ENCODE results near the gene KANSL3.
"Not testable (repeated sequence)": the region's sequence is repeated elsewhere in the genome, so short reads cannot be mapped to it uniquely, and the experiment has no call there.

KANSL3 gene

DNA sequence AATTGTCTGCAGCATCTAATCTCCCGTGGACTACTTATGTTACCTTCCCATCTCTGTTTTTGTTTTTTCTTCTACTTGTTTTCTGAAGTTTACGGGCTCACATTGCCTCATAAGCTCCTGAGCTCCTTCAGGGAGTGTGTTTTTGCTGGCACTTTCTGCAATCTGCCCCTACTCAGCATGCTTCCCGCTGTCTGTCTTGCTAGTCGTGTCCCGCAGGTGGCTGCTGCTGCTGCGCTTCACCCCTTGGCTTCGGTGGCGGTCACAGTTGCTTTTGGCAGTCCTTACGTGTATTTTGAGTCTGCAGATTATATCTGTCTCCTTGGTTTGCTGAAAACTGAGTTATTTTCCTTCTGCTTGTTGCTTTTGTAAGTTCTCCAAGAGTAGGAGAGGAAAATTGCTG lies 41.7 kb upstream of the KANSL3 start:
- no peaks in the 10 kb centered on the region for H3K9me3 ChIP-seq (ENCODE audit: control insufficient read depth in 5 of 5, low read length in 5 of 5)
- no peaks in the 10 kb centered on the region for H3K36me3 ChIP-seq (ENCODE audit: control insufficient read depth in 5 of 5, insufficient read depth in 5 of 5, low read length in 5 of 5)
- H3K9ac ChIP-seq (ENCODE audit: low read length in 5 of 5): no peak overlapping the region
- H3K4me3 ChIP-seq (ENCODE audit: low read depth in 1 of 5, low read length in 5 of 5): no peak overlapping the region
- H3K27me3 ChIP-seq (ENCODE audit: control insufficient read depth in 5 of 5, insufficient read depth in 4 of 5, low read length in 5 of 5): peaks cover 0 to 10% (median 5%) of the 10 kb centered on the region in 5 donors
- H3K27ac ChIP-seq (ENCODE audit: low read depth, low read length): no peak overlapping the region
- H3K4me1 ChIP-seq (ENCODE audit: control insufficient read depth in 5 of 5, insufficient read depth in 5 of 5, low read length in 5 of 5): peaks cover 0 to 2% (median 0%) of the 10 kb centered on the region in 5 donors

DNA sequence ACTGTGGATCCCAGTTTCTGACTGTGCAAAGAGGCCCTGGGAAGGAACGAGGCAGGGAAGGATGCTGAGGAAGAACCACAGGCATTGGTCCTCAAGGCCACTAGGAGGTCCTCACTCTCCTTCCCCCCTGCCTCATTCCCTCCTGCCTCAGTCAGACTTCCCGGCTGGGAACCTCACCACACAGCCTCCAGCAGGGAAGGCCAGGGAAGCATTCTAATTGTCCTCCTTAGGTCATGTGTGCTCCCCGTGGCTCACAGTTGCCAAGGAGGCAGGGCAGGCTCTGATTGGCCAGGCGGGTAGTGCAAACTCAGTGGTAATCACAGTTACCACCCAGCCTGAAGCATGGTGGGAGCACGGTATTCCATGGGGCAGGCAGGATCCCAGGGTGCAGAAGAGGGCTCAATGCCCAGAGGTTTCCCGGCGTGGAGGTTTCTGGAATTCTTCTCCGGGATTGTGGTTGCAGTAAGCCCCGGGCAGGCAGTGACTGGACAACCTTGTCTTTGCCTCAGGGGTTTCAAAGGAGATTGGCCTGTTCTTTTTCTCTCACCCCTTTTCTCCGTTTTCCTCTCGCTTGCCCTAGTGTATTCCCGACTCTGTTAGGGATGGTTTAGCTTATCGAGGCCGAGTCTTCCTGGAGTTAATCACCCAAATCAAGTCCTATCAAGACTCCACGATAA lies 31.6 kb upstream of the KANSL3 start:
- Histone ChIP-seq H3K4me3 (ENCODE audit: low read depth in 1 of 5, low read length in 5 of 5) (no peak overlapping the region), H3K4me1 (ENCODE audit: control insufficient read depth in 5 of 5, insufficient read depth in 5 of 5, low read length in 5 of 5) (no peaks in the 10 kb centered on the region), H3K9me3 (ENCODE audit: control insufficient read depth in 5 of 5, low read length in 5 of 5) (peaks cover 0 to under 1% (median 0%) of the 10 kb centered on the region in 5 donors), H3K36me3 (ENCODE audit: control insufficient read depth in 5 of 5, insufficient read depth in 5 of 5, low read length in 5 of 5) (no peaks in the 10 kb centered on the region), H3K9ac (ENCODE audit: low read length in 5 of 5) (no peak overlapping the region), H3K27ac (ENCODE audit: low read depth, low read length) (no peak overlapping the region), H3K27me3 (ENCODE audit: control insufficient read depth in 5 of 5, insufficient read depth in 4 of 5, low read length in 5 of 5) (no peaks in the 10 kb centered on the region)

GRCh38 chr2:96668771-96669170 lies 30.7 kb upstream of the KANSL3 start:
- no peak overlapping the region for H3K27ac ChIP-seq (ENCODE audit: low read depth, low read length)
- H3K27me3 ChIP-seq (ENCODE audit: control insufficient read depth in 5 of 5, insufficient read depth in 4 of 5, low read length in 5 of 5): no peaks in the 10 kb centered on the region
- H3K4me1 ChIP-seq (ENCODE audit: control insufficient read depth in 5 of 5, insufficient read depth in 5 of 5, low read length in 5 of 5): no peaks in the 10 kb centered on the region
- no peak overlapping the region for H3K9ac ChIP-seq (ENCODE audit: low read length in 5 of 5)
- no peak overlapping the region for H3K4me3 ChIP-seq (ENCODE audit: low read depth in 1 of 5, low read length in 5 of 5)
- H3K9me3 ChIP-seq (ENCODE audit: control insufficient read depth in 5 of 5, low read length in 5 of 5): peaks cover 0 to 8% (median 7%) of the 10 kb centered on the region in 5 donors
- no peaks in the 10 kb centered on the region for H3K36me3 ChIP-seq (ENCODE audit: control insufficient read depth in 5 of 5, insufficient read depth in 5 of 5, low read length in 5 of 5)

DNA sequence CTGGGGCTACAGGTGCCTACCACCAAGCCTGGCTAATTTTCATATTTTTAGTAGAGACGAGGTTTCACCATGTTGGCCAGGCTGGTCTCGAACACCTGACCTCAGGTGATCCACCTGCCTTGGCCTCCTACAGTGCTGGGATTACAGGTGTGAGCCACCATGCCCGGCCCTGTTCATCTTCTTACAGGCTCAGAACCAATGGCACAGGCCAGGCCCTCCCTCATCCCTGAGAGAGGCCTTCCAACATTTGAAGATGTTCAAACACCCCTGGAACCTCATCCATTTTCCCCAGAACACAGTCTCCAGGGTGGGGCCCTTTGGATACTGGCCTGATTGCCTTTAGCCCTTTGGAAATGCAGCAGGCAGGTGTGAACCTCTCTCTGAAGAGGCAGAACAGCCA lies 27.6 kb upstream of the KANSL3 start:
- H3K4me3 ChIP-seq (ENCODE audit: low read depth in 1 of 5, low read length in 5 of 5); H3K9ac ChIP-seq (ENCODE audit: low read length in 5 of 5); H3K27ac ChIP-seq (ENCODE audit: low read depth, low read length); H3K27me3 ChIP-seq (ENCODE audit: control insufficient read depth in 5 of 5, insufficient read depth in 4 of 5, low read length in 5 of 5); H3K4me1 ChIP-seq (ENCODE audit: control insufficient read depth in 5 of 5, insufficient read depth in 5 of 5, low read length in 5 of 5); H3K9me3 ChIP-seq (ENCODE audit: control insufficient read depth in 5 of 5, low read length in 5 of 5); H3K36me3 ChIP-seq (ENCODE audit: control insufficient read depth in 5 of 5, insufficient read depth in 5 of 5, low read length in 5 of 5): not testable (repeated sequence)

- Histone ChIP-seq H3K4me3 (ENCODE audit: low read depth in 1 of 5, low read length in 5 of 5) (no peak overlapping the region), H3K27ac (ENCODE audit: low read depth, low read length) (no peak overlapping the region), H3K36me3 (ENCODE audit: control insufficient read depth in 5 of 5, insufficient read depth in 5 of 5, low read length in 5 of 5) (no peaks in the 10 kb centered on the region), H3K9me3 (ENCODE audit: control insufficient read depth in 5 of 5, low read length in 5 of 5) (peaks cover 0 to 9% (median 7%) of the 10 kb centered on the region in 5 donors), H3K27me3 (ENCODE audit: control insufficient read depth in 5 of 5, insufficient read depth in 4 of 5, low read length in 5 of 5) (no peaks in the 10 kb centered on the region), H3K4me1 (ENCODE audit: control insufficient read depth in 5 of 5, insufficient read depth in 5 of 5, low read length in 5 of 5) (no peaks in the 10 kb centered on the region), H3K9ac (ENCODE audit: low read length in 5 of 5) (no peak overlapping the region)
These were observed 27.0 kb upstream of the KANSL3 start for GRCh38 chr2:96665083-96665569.

- H3K27me3 ChIP-seq (ENCODE audit: control insufficient read depth in 5 of 5, insufficient read depth in 4 of 5, low read length in 5 of 5): peaks cover 0 to 3% (median 0%) of the 10 kb centered on the region in 5 donors
- no peak overlapping the region for H3K9ac ChIP-seq (ENCODE audit: low read length in 5 of 5)
- H3K9me3 ChIP-seq (ENCODE audit: control insufficient read depth in 5 of 5, low read length in 5 of 5): peaks cover 0 to 9% (median 7%) of the 10 kb centered on the region in 5 donors
- no peaks in the 10 kb centered on the region for H3K4me1 ChIP-seq (ENCODE audit: control insufficient read depth in 5 of 5, insufficient read depth in 5 of 5, low read length in 5 of 5)
- no peaks in the 10 kb centered on the region for H3K36me3 ChIP-seq (ENCODE audit: control insufficient read depth in 5 of 5, insufficient read depth in 5 of 5, low read length in 5 of 5)
- H3K4me3 ChIP-seq (ENCODE audit: low read depth in 1 of 5, low read length in 5 of 5): no peak overlapping the region
- no peak overlapping the region for H3K27ac ChIP-seq (ENCODE audit: low read depth, low read length)
These were observed 26.3 kb upstream of the KANSL3 start for GRCh38 chr2:96664366-96664925.

- H3K27me3 ChIP-seq (ENCODE audit: control insufficient read depth in 5 of 5, insufficient read depth in 4 of 5, low read length in 5 of 5): peaks cover 0 to 3% (median 0%) of the 10 kb centered on the region in 5 donors
- H3K9me3 ChIP-seq (ENCODE audit: control insufficient read depth in 5 of 5, low read length in 5 of 5): peaks cover 0 to 9% (median 7%) of the 10 kb centered on the region in 5 donors
- no peaks in the 10 kb centered on the region for H3K4me1 ChIP-seq (ENCODE audit: control insufficient read depth in 5 of 5, insufficient read depth in 5 of 5, low read length in 5 of 5)
- H3K36me3 ChIP-seq (ENCODE audit: control insufficient read depth in 5 of 5, insufficient read depth in 5 of 5, low read length in 5 of 5): no peaks in the 10 kb centered on the region
- H3K4me3 ChIP-seq (ENCODE audit: low read depth in 1 of 5, low read length in 5 of 5): no peak overlapping the region
- H3K9ac ChIP-seq (ENCODE audit: low read length in 5 of 5): no peak overlapping the region
- H3K27ac ChIP-seq (ENCODE audit: low read depth, low read length): no peak overlapping the region
These were observed 25.7 kb upstream of the KANSL3 start for GRCh38 chr2:96663829-96664228.

- H3K27me3 ChIP-seq (ENCODE audit: control insufficient read depth in 5 of 5, insufficient read depth in 4 of 5, low read length in 5 of 5): peaks cover 0 to 3% (median 0%) of the 10 kb centered on the region in 5 donors
- no peaks in the 10 kb centered on the region for H3K36me3 ChIP-seq (ENCODE audit: control insufficient read depth in 5 of 5, insufficient read depth in 5 of 5, low read length in 5 of 5)
- peaks cover 0 to 9% (median 7%) of the 10 kb centered on the region in 5 donors for H3K9me3 ChIP-seq (ENCODE audit: control insufficient read depth in 5 of 5, low read length in 5 of 5)
- H3K9ac ChIP-seq (ENCODE audit: low read length in 5 of 5): no peak overlapping the region
- H3K27ac ChIP-seq (ENCODE audit: low read depth, low read length): no peak overlapping the region
- H3K4me3 ChIP-seq (ENCODE audit: low read depth in 1 of 5, low read length in 5 of 5): no peak overlapping the region
- H3K4me1 ChIP-seq (ENCODE audit: control insufficient read depth in 5 of 5, insufficient read depth in 5 of 5, low read length in 5 of 5): no peaks in the 10 kb centered on the region
These were observed 25.1 kb upstream of the KANSL3 start for GRCh38 chr2:96663177-96663576.

DNA sequence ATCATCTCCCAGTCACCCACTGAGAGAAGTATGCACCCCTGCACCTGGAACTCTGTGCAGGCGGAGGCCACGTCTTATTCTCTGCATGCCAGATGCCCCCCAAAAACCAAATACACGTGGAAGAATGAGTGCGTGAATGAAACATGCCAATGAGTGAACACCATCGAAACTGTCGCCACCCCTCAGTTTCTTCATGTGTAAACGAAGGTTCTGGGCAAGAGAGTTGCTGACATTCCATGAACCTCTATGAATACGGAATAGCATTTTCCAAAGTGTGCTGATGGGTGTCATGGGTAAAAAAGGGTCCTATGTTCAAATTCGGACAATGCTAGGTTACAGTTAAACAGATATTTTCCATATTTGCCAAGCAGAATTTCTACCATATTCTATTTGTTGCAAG lies 24.2 kb upstream of the KANSL3 start:
- Histone ChIP-seq H3K9me3 (ENCODE audit: control insufficient read depth in 5 of 5, low read length in 5 of 5) (peaks cover 0 to 9% (median 7%) of the 10 kb centered on the region in 5 donors), H3K4me3 (ENCODE audit: low read depth in 1 of 5, low read length in 5 of 5) (no peak overlapping the region), H3K4me1 (ENCODE audit: control insufficient read depth in 5 of 5, insufficient read depth in 5 of 5, low read length in 5 of 5) (no peaks in the 10 kb centered on the region), H3K36me3 (ENCODE audit: control insufficient read depth in 5 of 5, insufficient read depth in 5 of 5, low read length in 5 of 5) (no peaks in the 10 kb centered on the region), H3K27ac (ENCODE audit: low read depth, low read length) (no peak overlapping the region), H3K27me3 (ENCODE audit: control insufficient read depth in 5 of 5, insufficient read depth in 4 of 5, low read length in 5 of 5) (peaks cover 0 to 3% (median 0%) of the 10 kb centered on the region in 5 donors), H3K9ac (ENCODE audit: low read length in 5 of 5) (no peak overlapping the region)

GRCh38 chr2:96661324-96661723 lies 23.2 kb upstream of the KANSL3 start:
- H3K9ac ChIP-seq (ENCODE audit: low read length in 5 of 5): no peak overlapping the region
- peaks cover 0 to 9% (median 7%) of the 10 kb centered on the region in 5 donors for H3K9me3 ChIP-seq (ENCODE audit: control insufficient read depth in 5 of 5, low read length in 5 of 5)
- peaks cover 0 to 3% (median 0%) of the 10 kb centered on the region in 5 donors for H3K27me3 ChIP-seq (ENCODE audit: control insufficient read depth in 5 of 5, insufficient read depth in 4 of 5, low read length in 5 of 5)
- no peaks in the 10 kb centered on the region for H3K4me1 ChIP-seq (ENCODE audit: control insufficient read depth in 5 of 5, insufficient read depth in 5 of 5, low read length in 5 of 5)
- H3K27ac ChIP-seq (ENCODE audit: low read depth, low read length): no peak overlapping the region
- H3K4me3 ChIP-seq (ENCODE audit: low read depth in 1 of 5, low read length in 5 of 5): no peak overlapping the region
- no peaks in the 10 kb centered on the region for H3K36me3 ChIP-seq (ENCODE audit: control insufficient read depth in 5 of 5, insufficient read depth in 5 of 5, low read length in 5 of 5)
